Esophagus mucosa (tissue), 1 donor: ENCODE measurements around the gene GPD2. TPM values are rescaled to one million over a fixed set of nuclear protein-coding genes. Genes with fewer than 3 reads are reported as not detected.
A peak's percentile ranks its signal among the peaks of the same experiment; 100 is the strongest.

ENCODE experiments used
- ATAC-seq: fragments of 200-7000 bp; cut with Tn5 transposase; one replicate; pipeline ENCODE4 v1.9.1; 2020
- total RNA-seq: library from RNA; stranded (reverse); gene quantifications from one replicate; pipeline ENCODE4 v1.2.4, GENCODE V29; 2023
- donor health status: DM: yes; HTN: yes; CAD: no.

GPD2 gene
- total RNA-seq, 1 donor from 2014 or later: 56.1 TPM

DNA sequence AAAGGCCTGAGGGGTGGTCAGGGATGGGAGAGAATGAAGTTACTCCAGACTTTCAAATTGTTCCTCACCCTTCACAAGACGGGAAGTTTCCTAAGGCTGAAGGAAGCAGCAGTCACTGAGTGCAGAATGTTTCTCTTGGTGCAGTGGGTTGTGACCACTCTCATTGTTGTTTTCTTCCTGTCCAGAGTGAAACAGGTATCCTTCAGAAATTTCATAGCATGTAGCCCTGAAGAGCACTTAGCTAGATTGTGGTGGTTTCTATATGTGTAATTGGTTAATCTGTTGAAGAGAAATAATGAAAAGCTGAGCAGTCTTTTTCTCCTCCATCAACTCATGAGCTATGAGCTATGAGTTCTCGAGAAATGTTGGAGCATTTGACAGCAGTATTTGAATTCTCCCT lies 96.8 kb downstream of the GPD2 start:
- no peak for ATAC-seq

DNA sequence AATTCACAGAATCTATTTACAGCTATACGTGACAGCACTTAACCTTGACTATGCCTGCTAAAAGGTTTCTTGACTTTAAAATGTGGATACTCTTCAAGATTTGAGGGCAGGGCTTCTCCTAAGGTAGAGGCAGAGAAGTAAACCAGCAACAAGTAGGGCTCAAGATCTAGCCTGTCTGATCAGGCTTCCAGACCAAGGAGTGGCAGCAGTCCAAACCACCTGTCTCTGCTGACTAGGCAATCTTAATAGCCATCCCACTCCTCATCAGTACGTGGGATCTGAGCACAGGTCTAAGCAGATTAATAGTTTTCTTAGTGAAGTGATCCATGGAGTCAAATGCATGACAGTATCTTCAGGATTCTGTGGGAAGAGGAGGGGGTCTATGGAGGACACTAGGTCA lies 100.4 kb downstream of the GPD2 start:
- peak; percentile 73 for ATAC-seq

DNA sequence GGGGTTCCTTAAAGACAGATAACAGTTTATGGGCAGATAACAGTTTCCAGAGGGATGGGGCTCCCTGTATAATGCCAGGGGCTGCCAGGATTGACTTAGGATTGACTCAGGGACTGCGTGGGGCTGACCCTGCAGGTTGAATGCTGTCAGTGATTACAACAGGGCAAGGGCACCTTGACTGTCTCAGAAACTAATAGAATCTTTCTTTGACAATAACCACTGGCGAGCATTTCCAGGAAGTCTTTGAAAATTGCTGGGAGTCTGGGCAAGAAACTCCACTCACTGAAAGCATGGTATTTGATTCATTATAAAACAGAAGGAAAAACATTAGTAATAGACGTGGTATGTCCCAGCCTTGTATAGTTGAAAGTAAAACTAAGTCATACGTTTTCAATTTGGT lies 101.0 kb downstream of the GPD2 start:
- peak; percentile 43 for ATAC-seq

DNA sequence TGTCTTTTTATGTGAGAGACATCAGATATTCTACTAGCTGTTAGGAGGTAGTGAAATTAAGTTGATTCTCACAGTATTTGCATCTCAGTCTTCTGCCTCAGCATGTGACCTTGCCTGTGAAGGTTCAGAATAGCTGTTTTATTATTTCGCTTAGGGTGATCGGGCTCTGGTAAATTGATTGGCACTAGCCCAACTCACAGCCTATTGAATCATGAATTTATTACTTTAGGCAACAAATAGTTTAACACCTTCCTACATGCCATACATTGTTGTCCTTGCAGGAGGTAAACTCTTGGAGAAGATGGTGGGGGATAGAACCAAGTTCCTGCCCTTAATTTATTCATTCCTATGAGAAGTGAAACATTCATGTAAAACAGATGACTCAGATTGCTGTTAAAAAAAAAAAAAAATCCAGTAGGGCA lies 101.9 kb downstream of the GPD2 start:
- no peak for ATAC-seq

DNA sequence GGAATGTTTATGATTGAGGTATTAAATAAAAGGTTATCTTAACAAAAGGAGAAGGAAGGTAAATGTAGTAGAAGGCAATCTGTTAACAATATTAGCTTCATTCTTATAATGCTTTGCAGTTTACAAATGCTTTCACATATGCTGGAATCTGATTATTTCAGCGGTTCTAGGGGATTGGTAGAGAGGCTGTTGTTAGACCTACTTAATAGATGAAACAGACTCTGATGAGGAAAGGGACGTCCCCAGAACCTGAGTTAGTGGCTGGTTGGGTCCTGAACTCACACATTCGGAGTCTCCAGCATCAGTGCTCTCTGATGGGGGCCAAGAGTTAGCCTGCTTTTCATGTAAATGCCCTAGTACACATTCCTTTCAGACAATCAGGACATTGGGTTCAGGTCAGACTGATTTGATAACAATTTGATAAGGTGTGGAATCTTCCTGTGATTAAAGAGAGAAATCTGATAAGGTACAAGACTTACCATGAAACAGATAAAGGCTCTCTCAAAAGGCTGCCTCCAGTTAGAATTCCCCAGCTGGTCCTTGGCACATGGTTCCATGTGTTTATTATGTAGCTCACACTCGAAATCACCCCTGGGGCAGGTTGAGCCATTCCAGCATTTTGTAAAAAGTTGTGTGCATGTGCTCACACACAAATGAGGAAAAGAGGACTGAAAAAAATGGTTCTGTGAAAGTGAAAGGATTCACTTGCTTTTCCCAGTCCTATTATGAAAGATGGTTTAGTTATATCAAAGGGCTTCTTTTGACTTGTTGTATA lies 103.1 kb downstream of the GPD2 start:
- no peak for ATAC-seq

DNA sequence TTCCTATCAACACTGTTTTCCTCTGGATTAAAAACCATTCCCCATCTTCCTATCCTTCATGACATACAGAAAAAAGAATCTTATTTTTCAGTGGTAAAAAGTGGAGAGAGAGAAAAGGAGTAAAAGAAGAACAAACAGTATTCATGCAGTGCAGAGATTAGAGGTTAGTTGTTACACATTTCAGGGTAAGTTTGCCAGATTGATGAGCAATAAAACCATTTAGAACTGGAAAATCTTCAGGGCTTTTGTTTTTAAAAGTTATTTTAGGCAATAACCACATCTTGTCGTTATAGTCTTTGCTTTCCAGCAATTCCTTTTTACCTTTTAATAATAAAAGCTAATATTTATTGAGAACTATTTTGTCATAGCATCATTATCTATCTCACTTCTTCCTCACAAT lies 104.5 kb downstream of the GPD2 start:
- ATAC-seq: no peak

DNA sequence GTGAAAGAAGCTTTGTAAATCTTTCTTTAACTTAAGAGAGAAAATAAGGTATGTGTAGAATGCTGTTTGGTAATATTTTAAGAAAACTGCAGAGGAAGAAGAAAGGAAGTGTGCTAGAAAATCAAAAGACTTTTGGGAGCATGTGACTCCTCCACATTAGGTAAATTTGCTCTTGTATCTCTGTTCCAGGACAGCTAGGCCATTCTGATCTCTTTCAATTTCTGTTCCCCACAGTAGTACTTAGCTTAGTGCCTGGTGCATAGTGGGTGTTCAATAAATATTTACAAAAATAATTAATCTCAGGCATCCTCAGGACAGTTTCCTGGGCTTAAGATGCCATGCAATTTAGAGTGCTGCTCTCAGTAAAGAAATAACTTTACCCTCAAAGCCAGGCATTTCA lies 105.0 kb downstream of the GPD2 start:
- no peak for ATAC-seq

DNA sequence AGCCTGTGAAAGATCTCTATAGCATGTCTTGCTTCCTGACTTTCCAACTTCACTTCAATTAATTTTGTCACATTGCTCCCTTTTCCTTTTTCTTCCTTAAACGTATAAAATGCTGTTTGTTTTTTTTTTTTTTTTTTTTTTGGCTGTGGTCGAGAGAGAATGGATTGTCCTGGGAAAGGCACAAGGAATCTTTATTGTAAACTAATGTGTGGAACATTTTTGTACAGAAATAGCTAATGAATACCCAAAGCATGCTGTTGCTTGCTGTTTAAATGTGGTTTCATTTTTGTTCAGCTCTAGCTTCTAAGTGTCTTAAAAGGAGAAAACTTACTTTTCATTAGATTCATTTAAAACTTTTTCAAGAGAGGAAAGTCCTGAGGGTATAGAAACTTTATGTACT lies 105.5 kb downstream of the GPD2 start:
- no peak for ATAC-seq

DNA sequence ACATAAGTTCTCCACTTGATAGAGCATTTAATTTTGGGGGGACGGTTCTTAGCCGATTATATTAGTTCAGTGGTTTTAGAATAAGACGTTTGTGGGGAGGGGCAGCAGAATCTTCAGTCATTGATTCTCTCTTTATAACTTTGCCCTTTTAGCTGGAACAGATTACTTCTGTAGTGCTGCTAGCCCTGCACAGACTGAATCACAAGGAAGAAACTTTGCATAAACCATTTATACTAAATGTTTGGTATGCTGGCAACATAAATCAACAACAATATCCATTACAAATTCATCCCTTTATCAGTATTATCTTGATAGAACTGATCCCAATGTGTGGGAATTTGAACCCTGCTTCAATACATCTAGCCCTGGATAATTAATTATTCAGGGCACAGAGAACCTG lies 112.2 kb downstream of the GPD2 start:
- ATAC-seq: no peak

DNA sequence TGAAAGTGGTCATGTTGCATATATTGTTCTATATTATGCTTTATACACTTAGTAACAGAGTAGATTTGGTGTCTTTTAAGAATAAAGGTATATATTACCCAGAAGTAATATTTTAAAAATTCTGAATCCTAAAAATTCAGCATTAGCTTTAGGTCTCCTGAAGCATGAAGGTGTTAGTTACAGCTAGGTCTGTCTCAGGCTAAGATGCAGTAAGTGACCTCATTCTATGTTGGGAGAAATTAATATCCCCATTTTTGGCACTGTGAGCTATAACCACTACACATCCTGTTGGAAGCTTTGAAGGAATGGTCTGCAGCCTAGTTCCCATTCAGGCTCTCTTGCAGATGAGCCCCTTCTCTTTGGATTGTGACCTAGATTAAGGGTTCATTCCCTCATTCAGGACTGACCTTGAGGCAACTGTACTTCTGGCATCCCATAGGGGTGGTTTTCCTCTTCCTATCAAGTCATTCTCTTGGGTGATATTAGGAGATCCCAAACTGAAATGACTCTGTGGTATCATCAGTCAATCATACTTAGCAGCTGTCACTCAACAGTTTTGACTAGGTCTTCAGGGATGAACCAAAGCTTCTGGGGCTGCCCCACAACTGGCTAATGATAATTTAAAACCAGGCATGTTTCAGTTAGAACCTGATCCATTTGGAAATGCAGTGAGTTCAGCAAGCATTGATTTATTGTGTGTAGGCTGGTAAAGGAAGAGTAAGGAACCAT lies 117.7 kb downstream of the GPD2 start:
- ATAC-seq: no peak

DNA sequence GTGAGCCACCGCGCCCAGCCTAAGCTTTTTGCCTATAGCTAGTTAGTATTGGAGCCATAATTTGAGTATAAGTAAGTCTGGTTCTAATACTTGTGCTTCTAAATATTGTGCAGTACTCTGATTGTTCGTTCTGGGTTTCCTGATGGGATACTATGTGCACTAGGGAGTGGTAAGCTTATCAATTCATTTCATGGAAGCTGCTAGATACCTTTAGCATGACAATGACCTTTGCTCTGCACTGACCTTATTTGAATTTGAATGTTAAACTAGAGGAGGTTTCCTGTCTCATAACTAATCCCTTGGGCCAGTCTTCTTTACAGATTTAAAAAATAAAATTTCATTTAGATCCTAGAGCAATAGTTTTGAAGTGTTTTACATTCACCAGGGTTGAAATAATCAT lies 125.1 kb downstream of the GPD2 start:
- no peak for ATAC-seq

DNA sequence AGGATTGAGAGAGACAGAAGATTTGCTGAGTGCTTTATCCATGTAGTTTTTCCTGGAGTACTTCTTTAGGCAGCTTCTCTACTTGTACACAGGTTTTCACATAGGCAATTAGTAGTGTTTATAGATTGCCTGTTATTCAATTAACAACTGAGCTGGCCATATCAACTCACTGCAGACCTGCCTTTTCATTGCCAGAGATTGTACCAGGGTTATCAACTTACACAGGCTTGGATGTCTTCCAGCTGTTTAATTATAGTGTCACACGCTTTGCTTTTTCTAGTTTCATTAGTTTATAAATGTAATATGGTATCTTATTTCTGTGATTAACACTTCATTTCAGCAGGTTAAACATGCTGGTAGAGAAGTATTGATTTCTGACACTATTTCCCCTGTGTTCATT lies 125.9 kb downstream of the GPD2 start:
- ATAC-seq: no peak

DNA sequence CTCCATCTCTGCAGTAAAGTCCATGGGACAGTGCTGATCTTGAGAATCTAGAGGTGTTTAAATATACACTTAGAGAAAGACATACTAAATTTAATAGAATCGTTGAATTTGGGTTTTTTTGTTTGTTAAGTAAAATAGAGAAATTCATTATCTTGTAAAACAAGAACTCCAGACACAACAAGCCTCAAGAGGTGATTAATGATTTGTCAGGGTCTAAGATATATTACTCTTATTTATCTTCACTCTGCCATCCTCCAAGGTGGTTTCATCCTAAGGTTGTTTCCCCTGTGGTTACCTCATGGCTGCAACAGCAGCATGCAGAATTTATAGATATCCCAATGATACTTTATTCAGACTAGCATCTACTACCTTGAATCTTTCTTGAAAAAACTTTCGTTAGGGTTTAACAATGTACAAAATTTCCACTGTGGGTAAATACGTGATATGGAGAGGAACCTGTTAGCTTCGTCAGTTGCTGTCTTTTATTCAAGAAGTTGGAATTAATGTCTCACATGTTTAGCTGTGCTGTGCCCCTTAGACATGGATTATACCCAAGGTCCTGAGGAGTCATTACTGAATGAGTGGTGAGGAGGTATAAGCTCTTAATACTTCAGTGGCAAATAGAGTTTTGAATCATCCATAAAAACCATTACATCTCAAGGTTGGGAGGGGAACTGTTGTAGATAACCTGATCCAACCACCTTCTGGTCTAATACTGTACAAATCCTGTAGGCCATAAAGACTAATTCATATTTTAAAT lies 128.0 kb downstream of the GPD2 start:
- ATAC-seq: no peak

DNA sequence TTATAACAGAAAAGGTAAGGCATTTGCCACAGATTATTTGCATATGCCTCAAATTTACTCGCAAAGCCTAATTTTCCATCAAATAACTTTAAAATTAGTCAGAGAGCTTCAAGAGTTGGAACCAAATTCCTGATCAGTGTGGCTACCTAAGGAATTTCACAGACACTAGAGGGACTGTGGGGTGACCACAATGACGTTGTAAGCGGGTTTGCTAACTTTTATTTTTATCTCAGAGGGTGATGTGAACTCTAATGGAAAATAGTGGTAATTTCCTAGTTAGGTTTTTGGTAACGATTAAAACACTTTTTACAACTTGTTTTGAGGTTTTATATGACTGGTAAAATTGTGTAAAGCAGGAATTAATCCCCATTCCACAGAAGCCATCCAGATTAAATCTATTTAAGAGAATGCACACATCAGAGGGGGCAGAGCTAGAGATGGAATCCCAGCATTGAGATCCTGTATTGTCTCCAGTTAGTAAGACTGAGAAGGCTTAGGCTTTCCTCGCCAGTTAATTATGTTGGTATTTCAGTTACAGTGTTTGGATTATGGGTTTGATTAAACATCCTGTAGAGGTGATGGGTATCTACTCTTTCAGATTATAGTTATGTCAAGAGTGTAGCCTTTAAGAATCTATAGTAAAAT lies 129.0 kb downstream of the GPD2 start:
- no peak for ATAC-seq

DNA sequence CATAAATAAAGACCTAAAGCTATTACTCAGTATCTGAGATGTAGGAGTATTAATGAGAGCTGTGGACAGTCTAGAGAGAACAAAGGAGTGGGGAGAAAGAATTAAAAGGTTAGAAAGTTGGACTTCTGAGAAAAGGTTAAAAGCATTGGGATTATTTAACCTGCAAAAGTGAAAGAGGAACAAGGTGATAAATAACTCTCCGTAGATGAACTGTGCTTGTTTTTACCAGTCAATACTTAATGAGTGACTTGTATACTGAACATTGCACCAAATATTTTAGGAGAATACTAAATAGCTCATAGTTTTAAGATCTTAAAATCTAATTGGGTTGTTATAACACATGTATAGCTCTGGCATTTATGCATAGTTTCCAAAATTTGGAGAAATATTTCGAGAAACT lies 137.5 kb downstream of the GPD2 start:
- ATAC-seq: no peak

DNA sequence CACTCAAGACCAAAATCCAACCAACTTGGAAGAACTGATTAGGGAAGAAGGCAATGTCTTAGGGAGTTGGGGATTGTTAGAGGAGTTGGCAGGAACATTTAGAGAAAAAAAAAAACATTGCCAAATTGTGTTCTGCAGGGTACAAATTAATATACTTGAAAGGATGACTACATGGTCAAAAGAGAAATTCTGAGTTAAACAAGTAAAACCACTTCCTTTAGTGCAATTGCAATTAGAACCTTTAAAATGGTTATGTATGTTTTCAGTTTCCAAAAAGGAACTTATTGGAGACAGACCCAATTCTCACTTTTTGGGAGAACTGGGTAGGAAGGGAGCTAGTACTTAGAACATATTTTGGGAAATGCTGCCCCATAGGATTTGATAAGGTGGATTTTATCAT lies 137.9 kb downstream of the GPD2 start:
- ATAC-seq: no peak

DNA sequence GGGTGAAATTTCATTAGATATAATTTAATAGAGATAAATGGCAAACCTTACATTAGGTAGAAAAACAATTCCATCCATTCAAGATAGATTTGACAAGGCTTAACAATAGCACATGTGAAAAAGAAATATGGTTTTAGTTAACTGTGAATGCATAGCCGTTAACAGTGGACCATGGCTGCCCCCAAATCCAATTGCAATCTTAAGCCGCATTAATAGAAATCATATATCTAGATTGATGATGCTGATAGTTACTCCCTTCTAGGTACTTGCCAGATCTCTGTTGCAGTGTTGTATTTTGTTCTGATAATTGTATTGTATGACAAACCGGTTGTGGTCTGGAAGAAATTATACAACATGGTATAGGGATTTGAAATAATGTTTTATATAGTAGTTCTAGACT lies 139.8 kb downstream of the GPD2 start:
- ATAC-seq: no peak

DNA sequence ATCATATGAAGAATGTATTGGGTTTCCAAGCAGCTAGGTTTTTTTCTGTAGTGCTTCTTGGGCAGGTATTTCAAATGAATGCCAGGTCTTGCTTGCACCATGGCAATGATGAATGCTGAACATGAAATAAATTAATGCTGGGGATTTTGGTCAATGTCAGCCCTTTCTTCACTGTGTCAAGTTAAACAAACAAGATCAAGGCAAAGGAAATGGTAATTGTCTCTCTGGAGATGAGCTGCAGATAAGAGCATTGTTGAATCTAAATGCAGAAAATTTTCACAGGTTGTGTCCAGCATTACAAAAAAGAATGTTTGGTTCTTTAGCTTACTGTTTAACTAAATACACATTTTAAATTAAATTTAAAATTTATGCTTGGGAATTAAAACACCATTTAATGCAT lies 144.3 kb downstream of the GPD2 start:
- no peak for ATAC-seq

DNA sequence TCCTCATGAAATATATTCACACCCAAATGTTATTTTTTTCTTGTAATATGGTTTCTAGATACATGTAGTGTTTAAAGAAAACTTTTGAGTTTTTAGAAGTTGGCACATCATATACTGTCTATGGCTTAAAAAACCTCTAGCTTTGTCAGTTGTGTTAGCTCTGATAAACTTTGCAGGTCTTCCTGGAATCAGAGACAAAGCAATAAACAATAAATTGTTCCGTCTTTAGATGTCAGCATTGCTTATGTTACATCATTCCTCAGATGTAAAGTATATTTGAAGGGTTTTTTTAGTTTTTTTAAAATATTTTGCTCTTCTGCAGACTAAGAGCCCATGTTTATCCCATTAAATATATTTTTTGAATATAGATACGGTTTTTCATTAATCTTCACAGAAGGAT lies 145.1 kb downstream of the GPD2 start:
- no peak for ATAC-seq

DNA sequence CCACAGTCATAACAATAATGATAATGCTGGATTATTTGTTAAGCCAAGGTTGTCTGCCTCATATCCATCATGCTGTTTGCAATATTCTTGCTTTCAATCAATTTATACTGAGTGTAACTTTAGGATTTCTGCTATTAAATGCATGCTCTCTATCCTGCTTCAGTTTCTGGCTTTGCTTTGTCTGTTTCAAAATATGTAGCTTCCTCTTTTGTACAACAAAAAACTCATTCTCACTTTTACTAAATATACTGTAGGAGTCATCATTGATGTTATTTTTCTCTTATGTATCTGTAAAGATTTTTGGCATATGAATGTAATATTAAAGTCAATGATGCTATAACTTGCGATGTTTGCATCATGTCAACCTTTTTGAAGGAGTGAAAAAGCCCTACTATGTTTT lies 149.3 kb downstream of the GPD2 start:
- ATAC-seq: no peak

DNA sequence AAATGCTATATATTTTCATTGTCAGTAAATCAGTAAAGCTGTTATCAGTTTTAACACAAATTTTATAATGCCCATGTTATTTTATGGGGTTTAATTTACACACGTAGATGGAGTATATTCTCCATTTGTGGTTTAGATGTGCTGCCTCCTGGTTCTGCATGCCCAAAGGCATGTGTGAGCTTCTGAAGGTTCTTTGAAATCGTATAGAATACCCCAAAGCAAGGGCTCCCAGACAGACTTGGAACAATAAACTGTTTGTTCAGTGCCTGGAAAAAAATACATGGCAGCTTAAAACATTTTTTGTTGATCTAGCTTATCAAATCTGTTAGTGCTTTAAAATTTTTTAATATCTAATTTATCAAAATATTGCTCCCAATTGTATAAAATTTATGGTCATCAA lies 150.4 kb downstream of the GPD2 start:
- no peak for ATAC-seq

DNA sequence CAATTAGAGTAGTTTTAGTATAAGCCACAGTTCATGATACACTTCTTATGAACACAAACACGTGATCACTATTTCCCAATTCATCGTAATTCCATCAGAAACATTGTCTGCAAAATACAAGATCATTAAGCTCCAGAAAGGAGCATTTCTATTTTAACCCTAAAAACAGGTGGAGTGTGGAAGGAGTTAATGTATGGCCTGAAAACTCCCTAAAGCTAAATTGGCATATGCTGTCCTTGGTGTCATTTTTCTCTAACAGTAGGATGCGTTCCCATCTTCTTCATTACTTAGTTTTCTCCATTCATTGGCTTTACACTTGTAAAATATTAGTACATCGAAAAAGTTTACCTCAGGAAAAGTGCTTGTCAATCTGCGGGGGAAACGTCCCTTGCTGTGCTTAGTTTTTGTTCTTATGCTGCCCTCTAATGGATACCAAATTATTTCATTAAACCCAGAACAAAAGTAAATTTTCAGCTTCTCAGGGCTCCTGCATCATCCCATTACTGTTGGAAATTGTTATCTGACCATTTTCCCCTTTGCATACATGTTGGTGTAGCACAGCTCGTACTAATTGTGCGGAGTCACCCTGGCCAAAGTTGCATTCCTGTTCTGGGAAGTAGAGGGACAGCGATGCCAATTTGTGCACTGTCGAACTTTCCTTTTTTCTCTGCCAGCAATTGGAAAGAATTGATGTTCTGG lies 153.4 kb downstream of the GPD2 start:
- peak; percentile 45 for ATAC-seq
